CD4-positive, alpha-beta T cell treated with Interleukin-15 for 1 hour (primary cell): ENCODE data around the gene IQCM.

Experiments used
- DNase-seq: peaks from one replicate; pipeline ENCODE4 v3.0.0-alpha.2; 2020

IQCM gene

DNA sequence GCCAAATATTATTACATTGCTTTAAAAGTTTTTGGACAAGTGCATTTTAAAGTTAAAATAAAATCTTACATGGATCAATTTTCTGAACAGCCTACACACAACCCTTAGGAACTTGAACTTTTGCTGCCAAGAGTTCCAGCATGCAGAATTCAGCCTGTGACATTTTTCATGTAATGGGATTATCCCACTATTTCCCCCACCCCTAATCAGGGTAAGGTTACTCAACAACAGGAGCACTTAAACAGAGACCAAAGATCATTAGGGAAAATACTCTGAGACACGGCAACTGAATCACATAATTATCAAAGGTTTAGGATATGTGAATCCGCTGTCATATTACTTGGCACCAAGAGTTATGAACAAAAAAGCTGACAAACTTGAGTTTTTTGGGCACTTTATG, 47.2 kb downstream of the IQCM start:
- no peak for DNase-seq

DNA sequence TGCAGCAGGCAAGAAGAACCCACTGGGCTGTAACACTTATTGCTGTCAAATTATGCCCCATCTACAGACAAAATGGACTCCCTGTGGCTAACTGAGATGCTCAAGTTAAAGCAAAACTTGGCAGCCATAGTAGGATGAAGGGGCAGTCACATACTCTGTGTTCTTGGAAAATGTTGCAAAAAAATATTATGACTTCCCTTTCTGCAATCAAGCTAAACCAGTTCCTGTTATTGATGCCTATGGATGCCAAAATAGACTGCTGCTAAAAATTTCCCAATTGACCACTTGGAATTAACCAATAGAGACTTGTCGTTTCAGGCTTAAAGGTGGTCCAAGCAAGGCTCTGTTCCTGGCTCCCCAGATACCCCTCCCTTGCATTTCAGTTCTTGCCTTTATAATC, 49.5 kb downstream of the IQCM start:
- DNase-seq, result no peak

DNA sequence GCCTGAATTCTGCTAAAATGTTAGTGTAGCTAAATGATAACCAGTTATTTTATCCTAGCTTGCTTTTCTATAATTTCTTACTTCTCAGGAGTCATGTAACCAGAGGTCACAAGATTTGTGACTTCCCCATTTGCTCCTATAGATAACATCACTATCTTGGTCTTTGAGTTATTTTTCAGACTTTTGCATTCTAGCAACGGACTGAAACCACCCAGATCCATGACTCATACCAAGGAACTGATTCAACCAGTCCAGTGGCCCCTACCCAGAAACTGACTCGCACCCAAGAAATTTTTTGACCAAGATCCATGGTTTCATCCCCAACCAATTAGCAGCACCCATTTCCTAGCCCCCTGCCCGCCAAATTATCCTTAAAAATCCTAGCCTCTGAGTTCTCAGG, 50.0 kb downstream of the IQCM start:
- DNase-seq, result no peak

DNA sequence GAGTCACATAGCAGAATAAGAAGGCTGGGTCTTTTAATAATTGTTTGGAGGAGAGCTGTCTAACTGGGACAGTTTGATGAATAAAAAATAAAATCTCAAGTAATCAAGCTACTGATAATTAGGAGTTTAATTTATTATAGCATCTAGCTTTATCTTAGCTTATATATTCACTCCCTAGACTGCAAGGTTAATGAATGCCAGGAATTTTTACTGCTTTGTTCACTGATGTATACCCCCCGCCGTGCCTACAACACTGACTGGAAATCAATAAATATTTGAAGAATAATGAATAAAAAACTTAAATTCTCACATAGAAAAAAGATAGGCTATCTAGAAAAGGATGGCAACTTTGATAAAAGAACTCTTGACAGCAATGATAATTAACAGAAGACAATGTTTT, 59.7 kb downstream of the IQCM start:
- DNase-seq, result no peak

GRCh38 chr4:149754526-149754925, 61.1 kb downstream of the IQCM start:
- DNase-seq, result no peak

GRCh38 chr4:149752729-149753128, 62.9 kb downstream of the IQCM start:
- DNase-seq, result no peak

DNA sequence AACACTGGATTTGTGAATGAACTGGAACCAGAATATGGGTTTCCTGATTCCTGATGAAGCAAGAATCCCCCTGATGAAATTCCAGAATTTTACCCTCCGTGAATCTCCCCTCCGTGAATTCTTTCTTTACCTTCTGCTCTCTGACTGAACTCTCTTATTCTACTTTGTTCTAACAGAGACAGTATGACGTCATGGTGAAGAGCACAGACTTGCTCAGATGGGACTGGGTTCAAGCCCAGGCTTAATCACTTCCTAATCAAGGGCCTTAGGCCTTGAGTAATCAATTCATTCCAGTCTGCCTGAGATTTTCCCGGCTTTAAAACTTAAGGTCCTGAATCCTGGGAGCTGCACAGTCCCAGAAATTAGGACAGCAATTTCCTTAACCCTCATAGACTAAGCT, 64.5 kb downstream of the IQCM start:
- DNase-seq, result no peak

DNA sequence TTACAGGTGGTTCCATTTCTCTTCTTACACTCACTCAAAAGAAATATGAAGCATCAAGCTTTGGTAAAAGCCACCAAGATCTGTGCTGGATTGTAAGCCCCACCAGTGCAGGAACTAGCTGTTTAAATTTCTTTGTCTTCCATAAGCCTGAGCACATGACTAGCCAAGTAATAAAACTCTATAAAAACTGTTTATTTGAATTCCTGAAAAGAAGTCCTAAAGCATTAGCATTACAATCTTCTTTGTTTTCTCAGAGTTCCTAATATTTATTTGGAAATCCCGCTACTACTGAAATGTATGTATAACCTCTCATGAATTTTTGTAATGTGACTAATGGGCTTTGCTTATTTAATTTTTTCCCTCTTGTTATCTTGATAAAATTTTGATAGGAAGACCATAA, 65.9 kb downstream of the IQCM start:
- DNase-seq, result no peak

DNA sequence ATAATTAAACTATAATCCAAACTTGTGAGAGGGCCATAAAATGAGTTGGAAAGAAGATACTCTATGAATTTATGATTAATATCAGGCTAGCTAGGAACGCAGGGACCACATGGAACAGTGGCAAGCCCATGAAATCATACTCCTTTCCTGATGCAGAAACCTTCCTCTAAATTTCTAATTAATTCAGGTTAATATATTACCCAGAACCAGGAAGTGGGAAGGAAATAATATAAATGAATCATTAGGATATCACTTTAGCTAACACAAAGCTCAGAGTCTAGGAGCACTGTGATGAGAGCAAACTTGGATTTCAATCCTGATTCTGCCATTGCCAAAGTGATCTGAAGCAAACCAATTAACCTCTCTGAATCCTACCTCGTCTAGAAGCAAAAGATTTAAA, 68.0 kb downstream of the IQCM start:
- no peak for DNase-seq

GRCh38 chr4:149746276-149746675, 69.4 kb downstream of the IQCM start:
- no peak for DNase-seq

GRCh38 chr4:149741186-149741831, 74.3 kb downstream of the IQCM start:
- no peak for DNase-seq

DNA sequence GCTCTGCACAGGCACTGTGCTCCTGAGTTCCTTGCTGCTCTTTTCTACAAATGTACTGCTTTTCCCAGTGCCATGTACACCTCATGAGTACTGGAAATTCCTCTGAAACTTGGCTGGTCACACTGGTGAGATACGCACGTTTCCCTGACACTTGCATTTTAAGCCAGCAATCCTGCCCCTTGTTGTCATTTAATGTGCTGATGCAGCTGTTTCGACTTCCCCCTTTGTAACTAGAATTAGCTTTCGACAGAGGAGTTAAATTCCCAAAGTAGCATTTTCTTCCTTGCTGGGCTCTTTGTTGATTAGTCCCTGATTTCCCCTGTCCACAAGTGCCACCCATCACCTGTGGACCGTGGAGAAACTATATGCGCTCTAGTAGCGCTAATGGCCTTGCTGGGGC, 77.5 kb downstream of the IQCM start:
- no peak for DNase-seq

- no peak for DNase-seq
Observed at GRCh38 chr4:149735796-149736195, 79.8 kb downstream of the IQCM start.

DNA sequence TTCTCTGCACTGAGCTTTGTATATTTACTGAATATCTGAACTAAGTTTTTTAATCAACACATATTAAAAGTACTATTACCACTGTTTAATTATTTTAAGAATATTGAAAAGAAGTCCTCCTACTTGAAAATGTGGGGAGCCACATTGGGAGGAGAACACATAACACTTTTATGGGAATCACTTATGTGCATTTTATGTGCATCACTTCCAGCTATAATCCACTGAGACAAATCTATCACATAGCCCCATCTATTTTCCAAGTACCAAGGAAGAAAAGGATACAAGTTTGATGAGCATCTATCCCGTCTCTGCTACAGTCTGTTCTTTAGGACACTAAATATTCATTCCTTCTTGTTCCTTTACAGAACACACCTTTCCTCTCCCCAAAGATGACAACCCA, 87.2 kb downstream of the IQCM start:
- DNase-seq, result no peak

DNA sequence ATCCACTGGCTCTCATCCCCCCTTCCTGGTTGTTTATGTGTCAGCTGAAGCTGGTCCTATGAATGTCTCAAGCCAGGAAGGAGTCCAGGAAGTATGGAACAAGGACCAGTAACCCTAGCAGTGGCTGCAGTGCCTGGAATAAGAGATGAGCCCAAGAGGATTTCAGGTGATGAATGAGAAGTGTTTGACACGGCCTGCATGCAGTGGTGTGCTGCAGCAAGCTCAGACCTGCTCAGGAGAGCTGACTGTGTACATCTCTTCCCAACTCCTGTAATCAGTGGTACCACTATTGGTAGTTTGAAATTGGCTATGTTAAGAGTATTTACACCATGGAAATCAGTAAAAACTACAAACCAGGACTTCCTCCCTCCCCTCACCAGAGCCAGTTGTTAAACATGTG, 88.0 kb downstream of the IQCM start:
- DNase-seq, result no peak

DNA sequence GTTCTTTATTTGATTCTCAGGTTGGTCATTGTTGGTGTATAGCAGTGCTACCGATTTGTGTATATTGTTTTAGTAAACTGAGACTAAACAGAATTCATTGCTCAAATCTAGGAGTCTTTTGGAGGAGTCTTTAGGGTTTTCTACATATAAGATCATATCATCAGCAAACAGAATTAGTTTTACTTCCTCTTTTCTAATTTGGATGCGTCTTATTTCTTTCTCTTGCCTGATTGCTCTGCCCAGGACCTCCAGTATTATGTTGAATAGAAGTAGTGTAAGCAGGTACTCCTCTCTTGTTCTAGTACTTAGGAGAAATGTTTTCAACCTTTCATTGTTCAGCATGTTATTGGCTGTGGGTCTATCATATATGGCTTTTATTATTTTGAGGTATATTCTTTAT, 92.6 kb downstream of the IQCM start:
- no peak for DNase-seq

GRCh38 chr4:149719806-149720205, 95.8 kb downstream of the IQCM start:
- DNase-seq, result no peak

DNA sequence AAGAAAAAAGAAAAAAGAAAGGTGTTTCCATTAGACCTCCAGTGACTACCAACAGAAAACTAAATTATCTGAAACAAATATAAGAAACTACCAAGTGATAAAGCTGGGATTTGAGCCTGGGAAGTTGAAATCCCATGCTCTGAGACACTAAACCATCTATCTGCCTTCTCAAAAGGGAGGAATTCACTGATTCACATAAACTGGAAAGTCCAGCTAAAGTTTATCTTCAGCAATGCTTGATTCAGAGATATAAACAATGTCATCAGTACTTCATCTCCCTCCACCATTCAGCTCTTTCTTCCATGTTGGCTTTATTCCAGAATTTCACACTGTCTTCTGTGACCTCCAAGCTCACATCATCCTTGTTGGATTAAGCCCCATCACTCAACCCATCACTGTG, 96.3 kb downstream of the IQCM start:
- DNase-seq, result no peak

GRCh38 chr4:149718500-149718899, 97.1 kb downstream of the IQCM start:
- no peak for DNase-seq

GRCh38 chr4:149716728-149717127, 98.9 kb downstream of the IQCM start:
- DNase-seq, result no peak

DNA sequence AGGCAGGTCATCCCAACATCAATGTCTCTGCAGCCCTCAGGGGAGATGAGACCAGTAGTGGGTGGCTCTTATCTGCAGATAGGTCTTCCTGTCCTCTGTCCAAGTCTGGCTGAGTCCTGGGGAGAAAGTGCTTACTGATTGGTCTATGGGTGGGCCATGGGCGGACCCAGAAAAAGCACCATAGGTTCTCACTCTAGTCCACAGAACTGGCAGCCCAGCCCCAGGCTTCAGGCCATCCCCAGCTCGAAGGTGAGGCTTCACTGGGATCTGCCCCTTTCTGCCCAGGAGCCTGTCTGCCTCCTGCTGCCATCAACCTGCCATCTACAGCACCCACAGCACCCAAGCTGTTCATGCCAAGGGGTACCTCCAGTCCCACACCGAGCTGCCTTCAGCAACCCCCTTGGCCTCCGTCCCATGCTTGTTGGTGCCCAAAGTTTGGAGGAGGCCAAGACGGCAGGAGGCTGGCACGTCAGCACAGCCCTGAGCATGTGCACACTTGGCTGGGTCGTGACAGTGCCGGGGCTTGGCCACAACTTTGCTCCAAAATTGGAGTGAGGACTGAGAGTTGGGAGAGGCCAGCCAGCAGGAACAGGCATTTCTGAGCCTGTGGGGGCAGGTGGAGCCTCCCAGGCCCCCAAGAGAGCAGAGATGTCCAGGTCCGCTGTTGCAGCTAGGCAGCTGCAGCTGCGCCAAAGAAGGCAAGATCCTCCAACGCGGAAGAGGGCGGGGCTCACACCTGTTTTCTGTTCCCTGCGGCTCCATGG, 99.6 kb downstream of the IQCM start:
- no peak for DNase-seq

GRCh38 chr4:149713031-149713430, 102.6 kb downstream of the IQCM start:
- no peak for DNase-seq

DNA sequence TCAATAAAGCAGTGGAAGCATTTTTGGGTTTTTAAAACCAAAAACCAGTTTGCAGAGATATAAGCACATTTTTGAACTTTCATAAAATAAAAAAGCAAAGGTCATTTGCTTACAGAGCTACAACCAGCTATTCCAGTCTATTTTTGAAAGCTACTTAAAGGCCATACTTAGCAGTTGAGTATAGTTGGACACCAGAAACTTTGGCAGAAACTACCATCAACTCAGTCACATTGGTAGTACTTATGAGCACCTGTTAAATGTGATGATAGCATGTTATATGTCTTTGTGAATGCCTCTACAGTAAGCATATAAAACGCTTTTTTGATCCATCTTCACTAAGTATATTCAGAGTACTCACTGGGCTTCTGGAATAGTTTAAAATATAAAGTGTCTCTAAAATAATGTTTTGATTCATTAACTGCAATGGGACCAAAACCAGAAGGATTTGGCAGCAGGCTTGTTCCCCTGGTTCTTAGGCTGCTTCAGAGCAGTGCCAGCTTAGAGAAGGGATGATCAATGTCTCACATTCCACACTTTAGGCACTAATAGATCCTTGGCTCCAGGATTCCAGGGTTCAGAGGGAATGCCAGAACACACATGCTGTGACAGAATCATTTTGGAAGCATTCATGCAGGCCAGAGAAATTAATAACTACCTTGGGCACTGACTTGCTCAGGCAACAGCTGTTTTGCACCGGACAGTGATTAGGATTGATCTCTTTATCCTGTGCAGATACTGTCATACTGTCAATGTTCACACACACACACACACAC, 103.9 kb downstream of the IQCM start:
- no peak for DNase-seq

GRCh38 chr4:149709640-149710039, 106.0 kb downstream of the IQCM start:
- DNase-seq, result no peak
